Measurements from ENCODE around the gene ECI1. TPM values are rescaled to one million over a fixed set of nuclear protein-coding genes. Genes with fewer than 3 reads are reported as not detected.

The ECI1 gene
- total RNA-seq, 2 donors from 2014 or later, result 30.2 to 31.9 TPM

DNA sequence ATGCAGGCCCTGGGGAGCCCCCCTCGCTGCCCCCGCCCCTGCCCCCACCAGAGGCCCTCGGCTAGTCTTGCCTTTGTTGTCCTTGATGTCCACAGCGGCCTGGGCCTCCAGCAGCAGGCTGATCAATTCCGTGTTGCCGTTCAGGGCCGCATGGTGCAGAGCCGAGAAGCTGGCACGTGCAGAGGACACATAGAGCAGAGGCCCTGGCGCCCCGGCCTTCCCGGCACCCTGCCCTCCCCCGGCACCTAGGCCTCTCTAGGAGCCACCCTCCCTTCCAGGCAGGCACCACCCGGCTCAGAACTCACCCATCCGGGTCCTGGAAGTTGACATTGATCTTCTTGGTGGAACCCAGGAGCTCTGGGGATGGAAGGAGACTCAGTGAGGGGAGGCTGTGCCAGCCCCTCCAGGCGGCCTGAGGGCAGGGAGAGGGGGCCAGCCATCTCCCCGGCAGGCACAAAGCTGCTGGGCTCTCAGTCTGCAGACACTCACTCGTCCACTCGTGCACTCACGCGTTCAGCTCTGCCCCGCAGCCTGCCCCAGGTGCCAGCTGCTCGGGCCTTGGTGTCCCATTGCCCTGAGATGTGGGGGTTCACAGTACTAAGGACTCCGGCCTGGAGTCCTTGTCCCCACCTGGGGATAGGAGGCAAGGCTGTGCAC is 61.3 kb downstream of the ECI1 start:
- no peak for DNase-seq (ENCODE audit: low spot score)
- intact Hi-C loops (cut with DNase I), result no loop called here

Small RNAs within 50 kb of the gene (microRNA-seq; reads per million reads assigned to microRNA genes)
- gene MIR3677 (ENCODE audit: borderline microRNAs expressed in 2 of 2), result 0 to 0.26 reads per million in 2 donors
- gene MIR4717 (ENCODE audit: borderline microRNAs expressed in 2 of 2), result 0 reads per million in 2 donors

Other genes with a start within 250 kb of the ECI1 start
- 10 to 100 TPM; 29.4 to 38.7 TPM for gene ZNF598, start 241.8 kb downstream of the ECI1 start, total RNA-seq
- not detected for gene NPW, start 231.8 kb downstream of the ECI1 start, total RNA-seq
- 100 to 1,000 TPM; 115 to 143 TPM for gene NHERF2, start 224.7 kb downstream of the ECI1 start, total RNA-seq
- gene NTHL1, start 203.8 kb downstream of the ECI1 start, total RNA-seq, result 10 to 100 TPM in 1 of 2 donors, 1 to 10 TPM in 1; 8.1 to 15.2 TPM
- 10 to 100 TPM; 77.8 to 86.9 TPM for gene TSC2, start 203.6 kb downstream of the ECI1 start, total RNA-seq
- 100 to 1,000 TPM; 177 to 181 TPM for gene PKD1, start 115.7 kb downstream of the ECI1 start, total RNA-seq
- gene RAB26, start 103.0 kb downstream of the ECI1 start, total RNA-seq, result under 1 TPM in 1 of 2 donors, not detected in 1; 0.28 TPM
- 10 to 100 TPM; 56.7 to 62.0 TPM for gene TRAF7, start 95.8 kb downstream of the ECI1 start, total RNA-seq
- gene CASKIN1, start 55.0 kb downstream of the ECI1 start, total RNA-seq, result under 1 TPM in 1 of 2 donors, not detected in 1; 0.05 TPM
- 10 to 100 TPM; 16.6 to 21.4 TPM for gene MLST8, start 46.1 kb downstream of the ECI1 start, total RNA-seq
- 1 to 10 TPM; 2.1 to 2.6 TPM for gene BRICD5, start 40.7 kb downstream of the ECI1 start, total RNA-seq
- gene PGP, start 36.7 kb downstream of the ECI1 start, total RNA-seq, result 1 to 10 TPM; 7.2 to 8.4 TPM
- 10 to 100 TPM; 15.5 to 19.3 TPM for gene E4F1, start 28.0 kb downstream of the ECI1 start, total RNA-seq
- gene DNASE1L2, start 15.1 kb downstream of the ECI1 start, total RNA-seq, result under 1 TPM in 1 of 2 donors, not detected in 1; 0.19 TPM
- 100 to 1,000 TPM in 1 of 2 donors, 10 to 100 TPM in 1; 84.9 to 101 TPM for gene RNPS1, start 16.5 kb upstream of the ECI1 start, total RNA-seq
- gene ABCA3, start 89.1 kb upstream of the ECI1 start, total RNA-seq, result 10 to 100 TPM in 1 of 2 donors, 1 to 10 TPM in 1; 9.6 to 16.6 TPM
- gene CCNF, start 177.9 kb upstream of the ECI1 start, total RNA-seq, result 1 to 10 TPM in 1 of 2 donors, under 1 TPM in 1; 0.81 to 1.3 TPM
- under 1 TPM in 1 of 2 donors, not detected in 1; 0.86 TPM for gene TEDC2, start 208.5 kb upstream of the ECI1 start, total RNA-seq
- gene NTN3, start 219.7 kb upstream of the ECI1 start, total RNA-seq, result under 1 TPM in 1 of 2 donors, not detected in 1; 0.29 TPM
- 10 to 100 TPM; 11.4 to 13.3 TPM for gene TBC1D24, start 223.5 kb upstream of the ECI1 start, total RNA-seq

Measured in posterior vena cava (tissue), 2 donors.